ENCODE data around the gene SLC39A5. TPM values are rescaled to one million over a fixed set of nuclear protein-coding genes. Genes with fewer than 3 reads are reported as not detected.
A peak's percentile ranks its signal among the peaks of the same experiment; 100 is the strongest.
"Not testable (repeated sequence)": the region's sequence is repeated elsewhere in the genome, so short reads cannot be mapped to it uniquely, and the experiment has no call there.

The SLC39A5 gene
- polyA plus RNA-seq, 4 donors, result 3.0 to 63.3 (median 44.9) TPM

- DNase-seq (ENCODE audit: low read depth in 4 of 4, low spot score in 3 of 4), result no peak
These were observed 13.9 kb downstream of the SLC39A5 start for GRCh38 chr12:56243731-56244181.

- DNase-seq (ENCODE audit: low read depth in 4 of 4, low spot score in 3 of 4), result no peak
These were observed 14.6 kb downstream of the SLC39A5 start for GRCh38 chr12:56244494-56244893.

DNA sequence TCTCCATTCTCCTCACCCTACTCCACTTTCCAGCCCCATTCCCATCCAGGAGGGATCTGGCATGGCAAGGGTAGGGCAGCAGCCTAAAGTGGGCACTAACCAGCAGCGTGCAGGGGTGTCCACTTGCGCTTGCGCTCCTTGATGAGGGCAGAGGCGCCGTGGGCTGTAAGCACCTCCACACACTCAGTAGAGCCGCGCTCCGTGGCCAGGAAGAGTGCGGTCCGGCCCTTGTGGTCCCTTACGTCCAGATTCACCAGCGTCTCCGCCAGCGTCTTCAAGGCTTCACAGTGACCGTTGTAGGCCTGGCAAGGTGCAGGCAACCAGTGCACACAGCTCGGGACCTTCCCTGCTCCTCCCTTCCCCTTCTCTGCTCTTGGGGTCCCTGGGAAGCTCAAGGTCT, 18.1 kb downstream of the SLC39A5 start:
- no peak for DNase-seq (ENCODE audit: low read depth in 4 of 4, low spot score in 3 of 4)

GRCh38 chr12:56248711-56249110, 18.9 kb downstream of the SLC39A5 start:
- DNase-seq (ENCODE audit: low read depth in 4 of 4, low spot score in 3 of 4), result no peak

GRCh38 chr12:56252649-56253048, 22.8 kb downstream of the SLC39A5 start:
- no peak for DNase-seq (ENCODE audit: low read depth in 4 of 4, low spot score in 3 of 4)

DNA sequence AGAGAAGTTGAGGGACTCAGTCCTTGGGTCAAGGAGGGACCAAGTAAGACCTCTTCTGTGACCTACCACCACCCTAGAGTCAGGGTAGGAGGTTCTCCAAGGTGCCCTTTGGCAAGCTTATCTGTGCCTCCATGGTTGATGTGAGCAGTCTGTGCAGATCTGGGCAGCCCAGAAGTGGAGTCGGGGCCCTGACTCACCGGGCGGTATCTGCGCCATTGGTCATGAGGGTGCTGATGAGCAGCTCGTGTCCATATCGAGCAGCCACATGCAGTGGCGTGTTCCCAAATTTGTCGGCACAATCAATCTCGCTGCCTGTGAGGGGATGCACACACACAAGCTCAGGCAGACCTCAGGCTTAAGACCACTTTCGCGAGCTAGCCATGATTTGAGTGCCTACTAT, 23.2 kb downstream of the SLC39A5 start:
- DNase-seq (ENCODE audit: low read depth in 4 of 4, low spot score in 3 of 4), result no peak

DNA sequence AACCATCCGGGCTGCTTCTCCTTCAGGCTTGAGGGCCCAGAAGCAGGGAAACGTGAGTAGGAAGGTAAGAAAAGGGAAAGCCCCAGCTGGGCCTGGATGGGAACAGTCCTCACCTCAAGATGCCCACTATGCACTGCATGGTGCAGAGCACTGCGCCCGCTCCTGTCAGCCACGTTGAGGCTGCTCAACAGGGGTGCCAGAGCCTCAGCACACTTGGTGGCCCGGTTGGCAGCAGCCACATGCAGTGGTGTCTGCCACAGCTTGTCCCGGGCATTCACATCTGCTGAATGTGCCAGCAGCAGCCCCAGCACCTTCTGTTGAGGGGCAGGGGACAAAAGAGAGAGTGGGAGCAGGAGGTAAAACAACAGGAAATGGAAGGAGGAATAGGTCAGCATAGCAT, 25.8 kb downstream of the SLC39A5 start:
- no peak for DNase-seq (ENCODE audit: low read depth in 4 of 4, low spot score in 3 of 4)

DNA sequence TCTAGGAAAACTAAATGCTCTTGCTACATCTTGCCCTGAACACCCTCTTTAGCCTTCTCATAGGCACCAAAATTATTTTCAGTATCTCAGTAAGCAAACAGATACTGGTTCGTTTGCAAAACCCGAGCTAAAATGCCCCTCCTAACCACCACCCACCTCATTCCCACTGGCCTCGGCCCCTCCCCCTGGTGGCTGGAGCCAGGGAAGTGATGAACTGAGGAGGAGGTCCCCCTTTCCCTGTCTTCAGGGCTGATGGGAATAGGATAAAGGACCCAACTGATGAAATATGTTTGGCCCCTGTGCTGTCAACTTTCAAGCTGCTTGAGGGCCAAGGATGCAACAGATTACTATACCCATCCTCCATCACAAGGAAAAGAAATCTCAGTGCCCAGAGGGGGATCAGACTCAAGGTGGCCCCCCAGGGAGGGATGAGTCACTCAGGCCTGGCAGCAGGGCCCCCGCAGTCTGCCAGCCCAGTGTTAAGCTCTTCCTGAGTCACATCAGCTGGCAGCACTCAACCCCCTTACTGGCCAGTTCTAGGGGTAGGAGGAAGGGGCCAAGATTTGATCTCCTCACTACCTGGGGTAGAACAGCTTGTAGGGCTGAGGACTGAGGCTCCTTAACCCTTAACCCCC, 26.6 kb downstream of the SLC39A5 start:
- DNase-seq (ENCODE audit: low read depth in 4 of 4, low spot score in 3 of 4), result no peak

- DNase-seq (ENCODE audit: low read depth in 4 of 4, low spot score in 3 of 4), result no peak
These were observed 27.2 kb downstream of the SLC39A5 start for GRCh38 chr12:56257071-56257470.

DNA sequence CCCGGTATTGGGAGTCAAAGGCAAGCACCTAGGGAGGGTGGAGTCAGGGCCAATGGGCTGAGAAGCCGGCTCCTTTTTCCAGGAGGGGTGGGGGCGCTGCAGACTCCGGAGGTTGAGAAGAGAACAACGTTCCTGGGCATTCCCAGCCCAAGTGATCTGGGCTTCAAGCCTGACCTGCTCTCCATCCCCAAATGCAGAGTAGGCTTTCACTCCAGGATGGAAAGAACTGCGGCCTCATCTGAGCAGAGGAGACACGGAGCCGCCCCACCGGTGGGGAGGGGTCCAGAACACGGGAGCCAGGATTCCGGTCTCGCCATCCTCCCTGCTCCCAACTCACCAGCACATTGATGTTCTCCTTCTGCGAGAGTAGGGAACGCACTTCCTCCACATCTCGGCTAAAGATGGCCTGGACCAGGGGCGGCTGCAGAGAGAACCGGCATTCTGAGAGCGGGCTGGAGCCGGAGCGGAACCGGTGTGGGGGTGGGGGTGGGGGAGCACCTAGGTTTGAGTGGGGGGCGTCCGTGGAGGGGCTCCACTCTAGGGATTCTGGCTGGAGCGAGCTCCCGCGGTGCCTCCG, 27.7 kb downstream of the SLC39A5 start:
- DNase-seq (ENCODE audit: low read depth in 4 of 4, low spot score in 3 of 4), result no peak

- DNase-seq (ENCODE audit: low read depth in 4 of 4, low spot score in 3 of 4), result peak; percentile 68 to 72 (median 71)
These were observed 28.4 kb downstream of the SLC39A5 start, which contains the start of gene ANKRD52 for GRCh38 chr12:56258068-56258819. Gene ANKRD52, minus strand, starts transcription at chr12:56258384. Its CDS starts 115 bp downstream, at chr12:56258269.

DNA sequence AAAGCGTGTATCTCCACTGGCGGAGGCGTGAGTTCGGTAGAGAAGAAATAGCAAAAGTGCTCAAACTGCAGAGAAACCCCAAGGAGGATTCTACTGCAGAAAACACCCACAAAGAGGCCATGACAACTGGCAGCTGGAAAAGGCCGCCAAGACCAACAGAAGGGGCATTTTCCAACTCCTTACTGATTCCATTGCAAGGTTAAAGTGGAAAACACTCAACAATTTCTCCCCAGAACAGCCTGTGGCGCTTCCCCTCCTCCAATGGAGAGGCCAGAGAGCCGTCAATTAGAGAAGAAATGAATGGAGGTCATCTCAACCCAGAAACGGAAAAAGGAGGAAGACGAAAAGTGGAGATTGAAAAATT, 29.0 kb downstream of the SLC39A5 start:
- DNase-seq (ENCODE audit: low read depth in 4 of 4, low spot score in 3 of 4), result no peak

DNA sequence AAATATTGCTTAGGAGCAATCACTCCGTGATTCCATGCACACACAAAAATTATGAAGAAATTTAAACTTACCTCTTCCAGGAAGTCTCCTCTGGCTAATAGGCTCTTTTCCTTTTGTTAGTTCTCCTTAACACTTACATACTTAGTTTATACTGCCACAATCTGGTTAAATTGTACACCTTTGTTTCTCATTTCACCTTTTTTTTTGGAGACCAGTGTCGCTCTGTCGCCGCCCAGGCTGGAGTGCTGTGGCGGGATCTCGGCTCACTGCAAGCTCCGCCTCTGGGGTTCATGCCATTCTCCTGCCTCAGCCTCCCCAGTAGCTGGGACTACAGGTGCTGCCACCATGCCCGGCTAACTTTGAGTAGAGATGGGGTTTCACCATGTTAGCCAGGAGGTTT, 30.5 kb downstream of the SLC39A5 start:
- no peak for DNase-seq (ENCODE audit: low read depth in 4 of 4, low spot score in 3 of 4)

GRCh38 chr12:56260921-56261320, 31.1 kb downstream of the SLC39A5 start:
- no peak for DNase-seq (ENCODE audit: low read depth in 4 of 4, low spot score in 3 of 4)

- DNase-seq (ENCODE audit: low read depth in 4 of 4, low spot score in 3 of 4), result no peak
These were observed 31.8 kb downstream of the SLC39A5 start for GRCh38 chr12:56261503-56262232.

DNA sequence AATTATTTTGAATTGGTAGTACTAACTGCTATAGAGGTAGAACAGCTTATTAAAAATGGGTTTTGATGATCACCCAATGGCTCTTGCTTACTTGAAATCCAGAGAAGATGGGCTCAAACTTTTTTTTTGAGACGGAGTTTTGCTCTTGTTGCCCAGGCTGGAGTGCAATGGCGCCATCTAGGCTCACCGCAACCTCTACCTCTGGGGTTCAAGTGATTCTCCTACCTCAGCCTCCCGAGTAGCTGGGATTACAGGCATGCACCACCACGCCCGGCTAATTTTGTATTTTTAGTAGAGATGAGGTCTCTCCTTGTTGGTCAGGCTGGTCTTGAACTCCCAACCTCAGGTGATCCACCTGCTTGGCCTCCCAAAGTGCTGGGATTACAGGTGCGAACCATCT, 33.1 kb downstream of the SLC39A5 start:
- not testable (repeated sequence) for DNase-seq (ENCODE audit: low read depth in 4 of 4, low spot score in 3 of 4)

- DNase-seq (ENCODE audit: low read depth in 4 of 4, low spot score in 3 of 4), result not testable (repeated sequence)
These were observed 36.3 kb downstream of the SLC39A5 start for GRCh38 chr12:56266068-56266692.

DNA sequence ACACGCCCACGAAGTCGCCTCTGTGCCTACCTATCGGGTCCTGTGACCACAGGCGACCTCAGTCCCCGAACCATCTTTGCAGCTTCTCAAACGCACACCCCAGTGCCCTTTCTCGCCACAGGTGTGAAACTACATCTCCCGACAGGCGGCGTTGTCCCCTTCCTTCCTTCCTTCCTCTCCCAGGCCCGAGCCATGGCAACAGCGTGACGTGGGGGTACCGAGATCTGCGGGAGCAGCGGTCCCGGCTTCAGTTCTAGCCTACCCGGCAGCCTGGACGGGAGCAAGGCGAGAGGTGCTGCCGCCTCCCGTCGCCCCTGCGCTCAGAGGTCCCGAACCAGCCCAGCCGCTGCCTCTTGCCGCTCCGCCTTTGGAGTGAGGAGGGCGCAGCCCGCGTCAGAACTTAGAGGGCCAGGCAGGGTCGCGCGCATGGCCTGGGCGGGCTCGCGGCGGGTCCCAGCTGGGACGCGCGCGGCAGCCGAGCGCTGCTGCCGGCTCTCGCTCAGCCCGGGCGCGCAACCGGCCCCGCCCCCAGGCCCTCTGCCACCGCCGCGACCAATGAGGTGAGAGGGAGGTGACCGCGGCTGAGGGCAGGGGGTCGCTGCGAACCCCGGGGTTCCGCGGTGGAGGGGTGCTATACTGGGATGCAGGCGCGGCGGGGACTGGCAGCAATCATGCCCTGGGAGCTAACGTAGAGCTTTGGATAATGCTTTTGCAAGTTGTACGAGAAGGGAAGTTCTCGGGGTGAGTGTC, 37.0 kb downstream of the SLC39A5 start, which contains the start of gene COQ10A:
Gene COQ10A (plus strand): TSS at position 250 of the 750 bp plus-strand sequence. CDS start 177 bp downstream, at position 427.
- peak; percentile 76 to 82 (median 81) for DNase-seq (ENCODE audit: low read depth in 4 of 4, low spot score in 3 of 4)

- no peak for DNase-seq (ENCODE audit: low read depth in 4 of 4, low spot score in 3 of 4)
These were observed 37.7 kb downstream of the SLC39A5 start for GRCh38 chr12:56267443-56268071.
